CD4-positive, alpha-beta T cell treated with Interleukin-17A for 4 hours (primary cell): ENCODE results near the gene SHANK3.
"Not testable (repeated sequence)": the region's sequence is repeated elsewhere in the genome, so short reads cannot be mapped to it uniquely, and the experiment has no call there.

Source experiments
- DNase-seq: peaks from one replicate; pipeline ENCODE4 v3.0.0-alpha.2; 2020; ENCODE audit warnings: mixed read lengths

The SHANK3 gene

GRCh38 chr22:50654664-50655063 is 18.0 kb upstream of the SHANK3 start:
- not testable (repeated sequence) for DNase-seq

GRCh38 chr22:50656122-50657070 is 16.2 kb upstream of the SHANK3 start:
- DNase-seq: no peak

- DNase-seq: no peak
Measured at GRCh38 chr22:50657925-50658324, 14.7 kb upstream of the SHANK3 start.

- not testable (repeated sequence) for DNase-seq
Measured at GRCh38 chr22:50659711-50660110, 12.9 kb upstream of the SHANK3 start.

DNA sequence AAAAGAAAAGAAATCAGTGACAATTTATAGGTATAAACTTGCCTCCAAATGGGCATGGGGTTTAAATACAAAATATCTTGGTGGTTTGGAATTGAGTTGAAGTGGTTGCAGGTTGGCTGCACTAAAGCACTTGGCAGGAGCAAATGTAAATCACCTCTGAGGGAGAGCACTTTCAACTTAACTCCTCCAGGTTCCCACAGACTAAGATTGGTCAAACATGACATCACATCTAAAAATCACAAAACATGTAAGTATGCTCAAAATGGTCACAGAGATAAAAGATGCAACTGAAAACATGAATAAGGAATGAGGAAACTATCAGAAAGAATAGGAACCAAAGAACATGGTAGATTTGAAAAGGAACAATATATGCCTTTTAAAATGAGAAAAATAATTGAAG is 12.3 kb upstream of the SHANK3 start:
- DNase-seq: no peak

DNA sequence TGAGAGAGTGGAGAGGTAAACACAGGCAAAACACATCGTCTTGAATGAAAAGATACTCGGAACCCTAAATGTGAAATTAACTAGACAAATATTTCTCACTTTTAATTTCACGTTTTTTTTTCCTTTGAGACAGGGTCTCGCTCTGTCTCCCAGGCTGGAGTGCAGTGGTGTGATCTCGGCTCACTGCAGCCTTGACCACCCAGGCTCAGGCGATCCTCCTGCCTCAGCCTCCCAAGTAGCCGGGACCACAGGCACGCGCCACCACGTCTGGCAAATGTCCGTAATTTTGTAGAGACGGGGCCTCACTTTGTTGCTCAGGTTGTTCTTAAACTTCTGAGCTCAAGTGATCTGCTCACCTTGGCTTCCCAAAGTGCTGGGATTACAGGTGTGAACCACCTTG is 7.4 kb upstream of the SHANK3 start:
- no peak for DNase-seq

DNA sequence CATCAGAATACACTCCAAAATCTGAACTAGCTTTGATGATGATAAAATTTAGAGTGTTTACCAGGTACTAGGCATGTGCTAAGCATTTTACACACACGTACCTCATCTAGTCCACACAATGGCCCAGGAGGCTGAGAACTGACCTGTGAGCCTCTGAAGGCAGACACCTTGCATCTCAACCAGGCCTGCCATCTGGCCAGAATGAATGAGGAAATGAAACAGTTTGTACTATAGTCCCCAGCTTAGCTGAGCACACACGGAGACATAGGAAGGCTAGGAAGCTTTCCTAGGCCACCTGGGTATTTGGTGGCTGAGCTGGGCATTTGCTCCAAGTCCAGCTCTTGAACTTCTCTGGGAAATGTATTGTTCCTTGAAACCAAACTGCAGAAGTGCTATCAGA is 6.9 kb upstream of the SHANK3 start:
- DNase-seq: no peak

- no peak for DNase-seq
Measured at GRCh38 chr22:50670513-50670912, 2.1 kb upstream of the SHANK3 start.

DNA sequence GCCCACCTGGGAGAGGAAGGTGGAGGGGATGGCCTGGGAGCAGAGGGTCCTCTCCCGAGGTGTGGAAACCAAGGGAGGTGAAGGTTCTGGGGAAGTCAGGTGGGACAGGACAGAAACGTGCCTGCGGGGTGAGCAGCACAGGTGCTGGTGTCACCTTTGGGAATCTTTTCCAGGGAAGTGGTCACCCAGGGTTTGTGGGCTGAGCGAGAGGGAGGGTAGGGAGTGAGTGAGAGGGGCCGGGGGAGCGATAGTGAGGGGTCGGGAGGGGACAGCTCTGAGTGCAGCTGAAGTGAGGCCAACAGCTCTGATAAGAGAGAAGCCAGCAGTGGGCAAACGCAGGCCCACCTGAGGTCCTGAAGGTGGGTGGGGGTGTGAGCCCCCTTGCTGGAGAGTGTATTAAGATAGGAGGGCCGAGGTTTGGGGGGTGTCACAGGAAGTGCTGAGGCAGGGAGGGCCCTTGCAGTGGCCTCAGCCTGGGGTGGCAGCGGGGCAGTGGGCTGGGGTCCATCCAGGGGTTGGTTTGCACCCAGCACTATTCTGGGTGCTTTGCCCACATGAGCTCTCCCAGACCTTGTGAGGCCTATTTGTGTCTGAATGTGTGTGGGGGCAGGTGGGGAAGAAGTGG is 1.6 kb upstream of the SHANK3 start:
- DNase-seq: no peak

DNA sequence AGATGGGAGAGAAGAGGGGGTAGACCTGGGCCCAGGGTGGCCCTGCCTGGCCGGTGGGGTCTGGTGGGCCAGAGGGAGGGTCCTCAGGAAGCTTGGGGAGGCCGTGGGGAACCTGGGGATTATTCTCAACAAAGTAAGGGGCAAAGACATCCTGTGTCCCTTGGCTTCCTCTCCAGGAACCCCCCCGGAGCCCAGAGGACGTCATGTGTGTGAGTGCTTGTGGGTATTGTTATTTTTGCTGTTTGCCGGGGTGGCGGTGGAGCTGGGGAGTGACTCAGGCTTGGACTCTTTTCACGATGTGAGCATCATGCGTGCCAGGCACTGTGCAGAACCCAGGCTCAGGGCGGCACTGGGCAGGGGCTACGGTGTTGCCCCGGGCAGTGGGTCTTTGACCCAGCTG is 982 bp upstream of the SHANK3 start:
- no peak for DNase-seq

GRCh38 chr22:50672041-50672440 is 582 bp upstream of the SHANK3 start:
- no peak for DNase-seq

GRCh38 chr22:50673231-50674129 is 857 bp downstream of the SHANK3 start:
- peak; percentile 41 for DNase-seq

- DNase-seq: peak; percentile 12
Measured at GRCh38 chr22:50674130-50674500, 1.5 kb downstream of the SHANK3 start.

DNA sequence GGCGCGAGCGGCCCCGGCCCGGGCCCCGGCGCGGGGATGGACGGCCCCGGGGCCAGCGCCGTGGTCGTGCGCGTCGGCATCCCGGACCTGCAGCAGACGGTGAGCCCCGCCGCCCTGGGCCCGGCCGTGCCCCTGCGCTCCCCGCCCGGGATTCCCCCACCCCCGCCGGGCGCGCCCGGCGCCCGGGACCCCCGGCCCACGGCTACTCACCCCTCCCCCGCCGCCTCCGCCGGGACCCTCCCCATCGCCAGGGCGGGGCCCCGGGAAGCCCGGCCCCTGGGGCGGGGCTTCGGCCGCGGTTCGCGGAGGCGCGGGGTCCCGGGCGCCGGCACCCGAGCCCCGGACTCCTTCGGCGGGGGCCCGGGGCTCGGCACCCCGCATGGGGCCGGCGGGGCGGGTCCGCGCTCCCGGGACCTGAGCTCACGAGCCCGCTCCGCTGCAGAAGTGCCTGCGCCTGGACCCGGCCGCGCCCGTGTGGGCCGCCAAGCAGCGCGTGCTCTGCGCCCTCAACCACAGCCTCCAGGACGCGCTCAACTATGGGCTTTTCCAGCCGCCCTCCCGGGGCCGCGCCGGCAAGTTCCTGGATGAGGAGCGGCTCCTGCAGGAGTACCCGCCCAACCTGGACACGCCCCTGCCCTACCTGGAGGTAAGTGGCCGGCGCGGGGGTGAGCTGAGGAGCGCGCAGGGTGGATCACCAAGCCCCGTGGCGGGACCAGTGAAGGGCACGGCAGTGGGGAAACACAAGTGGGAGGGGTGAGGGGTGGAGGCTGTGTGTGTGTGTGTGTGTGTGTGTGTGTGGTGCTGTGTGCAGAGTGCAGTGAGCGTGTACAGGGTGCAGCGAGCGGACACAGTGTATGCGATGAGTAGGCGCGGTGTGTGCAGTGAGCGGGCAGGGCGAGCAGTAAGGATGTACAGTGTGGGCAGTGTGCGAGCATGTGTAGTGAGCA is 2.3 kb downstream of the SHANK3 start:
- peak; percentile 26 for DNase-seq

DNA sequence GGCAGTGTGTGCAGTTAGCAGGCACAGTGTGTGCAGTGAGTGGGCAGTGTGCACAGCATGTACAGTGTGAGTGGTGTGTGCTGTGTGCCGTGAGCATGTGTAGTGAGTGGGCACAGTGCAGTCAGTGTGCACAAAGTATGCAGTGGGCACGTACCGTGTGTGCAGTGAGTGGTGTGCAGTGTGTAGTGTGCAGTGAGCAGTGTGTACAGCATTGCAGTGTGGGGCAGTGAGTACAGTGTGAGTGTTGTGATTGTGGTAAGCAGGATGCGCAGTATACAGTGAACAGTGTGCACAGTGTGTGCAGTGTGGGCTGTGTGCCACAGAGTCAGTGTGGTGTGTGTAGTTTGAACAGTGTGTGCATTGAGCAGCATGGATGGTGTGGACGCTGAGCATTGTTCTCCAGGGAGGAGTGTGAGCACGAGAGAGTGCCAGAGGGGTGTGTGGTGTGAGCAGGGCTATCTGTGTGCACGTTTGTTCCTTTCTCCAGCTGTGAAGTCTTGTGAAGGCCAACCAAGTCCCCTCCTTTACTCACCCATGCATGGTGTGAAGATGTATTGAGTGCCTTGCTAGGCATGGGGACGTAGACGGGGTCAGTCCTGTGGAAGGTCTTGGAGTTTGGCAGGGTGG is 3.0 kb downstream of the SHANK3 start:
- DNase-seq: no peak

DNA sequence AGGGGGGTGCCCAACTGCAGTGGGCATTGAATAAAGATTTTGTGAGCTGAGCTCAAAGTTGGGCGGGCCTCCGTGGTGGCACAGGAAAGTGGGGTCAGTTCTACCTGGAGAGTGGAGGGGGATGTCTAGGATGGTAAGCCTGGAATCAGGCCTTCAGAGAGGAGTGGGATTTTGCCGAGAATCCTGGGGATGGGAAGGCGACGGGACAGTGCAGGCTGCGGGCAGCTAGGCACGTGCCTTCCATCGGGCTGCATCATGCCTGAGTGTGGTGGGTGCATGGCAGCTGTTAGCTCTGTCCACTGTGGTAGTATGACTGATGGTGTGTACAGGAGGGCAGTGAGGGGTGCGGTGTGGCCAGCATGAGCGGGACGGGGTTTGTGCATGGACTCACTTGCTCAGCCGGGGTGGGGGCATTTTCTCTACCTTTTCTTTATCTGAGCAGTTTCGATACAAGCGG is 3.6 kb downstream of the SHANK3 start:
- DNase-seq: no peak

GRCh38 chr22:50676661-50677492 is 4.3 kb downstream of the SHANK3 start:
- DNase-seq: no peak

DNA sequence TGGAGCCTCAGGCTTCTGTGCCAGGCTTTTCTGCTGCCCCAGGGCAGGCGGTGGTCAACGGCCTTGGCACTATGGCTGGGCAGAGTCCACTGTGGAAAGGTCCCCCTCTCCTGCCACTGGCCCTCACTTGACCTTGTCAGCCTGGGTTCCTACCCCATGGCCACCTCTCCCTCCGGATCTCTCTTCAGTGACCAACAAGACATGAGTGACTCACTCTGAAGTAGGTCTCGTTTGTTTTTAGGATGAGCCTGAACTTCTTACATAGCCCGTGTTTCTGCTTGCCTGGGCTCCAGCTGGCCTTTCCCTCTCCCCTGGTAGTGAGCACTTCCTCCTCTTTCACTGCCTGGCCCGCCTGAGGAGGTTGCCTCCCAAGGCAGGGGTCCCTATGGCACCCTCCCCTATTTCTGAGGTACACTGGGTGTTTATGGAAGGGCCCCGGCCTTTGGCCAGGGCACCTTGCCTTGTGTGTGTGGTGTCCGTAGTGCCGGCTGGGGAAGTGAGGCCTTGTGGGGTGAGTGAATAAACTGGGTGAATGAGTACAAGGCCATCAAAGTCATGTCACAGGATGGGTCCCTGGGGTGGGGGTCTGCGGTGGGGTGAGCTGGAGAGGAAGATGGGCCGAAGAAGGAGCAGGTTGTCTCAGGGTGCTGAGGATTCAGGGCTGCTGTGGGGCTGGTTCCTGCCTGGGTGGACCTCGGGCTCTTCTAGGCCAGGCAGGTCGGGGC is 5.0 kb downstream of the SHANK3 start:
- DNase-seq: no peak

DNA sequence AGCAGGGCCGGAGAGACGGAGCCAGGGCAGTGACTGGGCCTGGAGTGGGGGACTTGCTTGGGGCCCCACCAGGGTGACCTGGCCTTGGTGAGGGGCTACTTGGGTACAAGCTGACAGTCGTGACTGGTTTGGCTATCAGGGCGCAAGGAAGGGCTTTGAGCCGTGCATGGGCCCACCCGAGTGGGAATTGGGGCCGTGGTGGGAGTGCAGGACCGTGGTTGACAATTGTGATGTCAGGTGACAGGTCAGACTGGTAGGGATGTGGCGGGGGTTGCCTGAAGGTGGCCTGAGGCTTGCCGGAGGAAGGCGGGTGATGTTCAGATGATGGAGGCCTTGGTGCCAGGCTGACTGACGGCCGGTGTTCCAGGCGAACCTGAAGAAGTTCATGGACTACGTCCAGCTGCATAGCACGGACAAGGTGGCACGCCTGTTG is 5.6 kb downstream of the SHANK3 start:
- DNase-seq: no peak
